Activated T-helper 2 cell treated with anti-CD3 and anti-CD28 coated beads, Interferon-gamma antibody, Interleukin-2, Interleukin-4, amounts not matched to agents 10 μg/mL and 5 μg/mL and 100 μg/mL, durations not matched to agents 14 hours and 24 hours and 36 hours (primary cell): ENCODE data around the gene DMBX1. TPM values are rescaled to one million over a fixed set of nuclear protein-coding genes. Genes with fewer than 3 reads are reported as not detected.

Source experiments
- DNase-seq: peaks from one replicate; pipeline ENCODE4 v3.0.0; 2021; ENCODE audit warnings: low spot score
- H3K27ac Mint-ChIP-seq: one replicate; pipeline ENCODE4 v1.8.0; 2021; ENCODE audit warnings: mixed read lengths
- H3K27me3 Mint-ChIP-seq: one replicate; pipeline ENCODE4 v1.8.0; 2021; ENCODE audit warnings: low read depth, mixed read lengths
- H3K36me3 Mint-ChIP-seq: one replicate; pipeline ENCODE4 v1.8.0; 2021; ENCODE audit warnings: low read depth, mixed read lengths
- H3K4me1 Mint-ChIP-seq: one replicate; pipeline ENCODE4 v1.8.0; 2021; ENCODE audit warnings: low read depth, mixed read lengths
- H3K4me3 Mint-ChIP-seq: one replicate; pipeline ENCODE4 v1.8.0; 2021; ENCODE audit warnings: low read depth, mild to moderate bottlenecking, moderate library complexity, mixed read lengths
- H3K9me3 Mint-ChIP-seq: one replicate; pipeline ENCODE4 v1.8.0; 2021; ENCODE audit warnings: mixed read lengths
- intact Hi-C: fragments of 100-400 bp; cut with micrococcal nuclease; formaldehyde crosslinking; loops from one replicate; pipeline ENCODE4 v1.15.1; 2023
- total RNA-seq: library from RNA; stranded (reverse); gene quantifications from 2 replicates; pipeline ENCODE4 v1.2.3, GENCODE V29; 2022

Gene DMBX1
- total RNA-seq, 1 donor from 2014 or later, result not detected

DNA sequence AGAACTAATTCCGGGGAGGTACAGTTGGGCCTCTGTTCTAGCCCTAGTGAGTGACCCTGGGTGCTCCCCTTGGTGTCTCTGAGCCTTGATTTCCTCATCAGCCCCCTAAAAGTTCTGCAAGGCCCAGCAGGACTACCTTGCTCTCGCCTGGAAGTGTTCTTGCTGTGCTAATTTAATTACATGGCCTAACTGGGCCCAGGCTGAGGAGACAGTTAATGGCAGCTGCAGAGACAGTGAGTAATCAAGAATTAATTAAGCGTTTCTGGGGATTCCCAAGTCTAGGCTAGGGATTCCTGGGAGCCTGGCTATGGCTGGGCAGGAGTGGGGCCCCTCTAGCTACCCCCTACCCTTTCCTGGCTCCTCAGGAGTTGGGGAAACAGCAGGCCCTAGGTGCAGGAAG lies 24.7 kb upstream of the DMBX1 start:
- H3K27me3 Mint-ChIP-seq, result peaks cover 62% of the 10 kb centered on the region
- H3K36me3 Mint-ChIP-seq, result no peaks in the 10 kb centered on the region
- no peaks in the 10 kb centered on the region for H3K9me3 Mint-ChIP-seq
- DNase-seq, result no peak
- peaks cover 4% of the 10 kb centered on the region for H3K4me1 Mint-ChIP-seq
- H3K4me3 Mint-ChIP-seq, result no peak overlapping the region
- H3K27ac Mint-ChIP-seq, result no peak overlapping the region
- intact Hi-C loops, result no loop called here

DNA sequence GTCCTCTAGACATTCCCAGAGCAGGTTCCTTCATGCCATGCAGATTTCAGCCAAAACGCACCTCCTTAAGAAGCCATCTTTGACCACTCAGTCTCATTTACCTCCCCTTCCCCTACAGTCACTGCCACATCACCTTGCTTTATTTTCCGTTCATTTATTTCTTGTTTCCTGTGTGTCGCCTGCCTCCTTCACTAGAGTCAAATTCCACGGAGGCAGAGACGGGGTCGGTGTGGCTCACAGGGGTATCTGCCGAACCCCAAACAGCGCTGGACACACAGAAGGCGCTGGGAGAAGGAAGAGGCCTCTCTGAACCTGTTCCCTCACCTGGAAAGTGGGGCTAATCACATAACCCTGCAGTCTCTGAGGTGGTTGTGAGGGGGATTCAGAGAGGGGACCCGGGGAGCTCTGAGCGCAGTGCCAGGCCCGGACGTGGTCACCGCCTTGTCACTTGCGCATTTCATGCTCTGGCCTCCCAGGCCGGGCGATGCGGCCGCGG lies 23.6 kb upstream of the DMBX1 start:
- DNase-seq, result no peak
- H3K9me3 Mint-ChIP-seq, result no peaks in the 10 kb centered on the region
- H3K36me3 Mint-ChIP-seq, result no peaks in the 10 kb centered on the region
- no peak overlapping the region for H3K27ac Mint-ChIP-seq
- H3K27me3 Mint-ChIP-seq, result peaks cover 56% of the 10 kb centered on the region
- H3K4me1 Mint-ChIP-seq, result peaks cover 4% of the 10 kb centered on the region
- intact Hi-C loops, result no loop called here
- H3K4me3 Mint-ChIP-seq, result peak overlapping the region; percentile 60

DNA sequence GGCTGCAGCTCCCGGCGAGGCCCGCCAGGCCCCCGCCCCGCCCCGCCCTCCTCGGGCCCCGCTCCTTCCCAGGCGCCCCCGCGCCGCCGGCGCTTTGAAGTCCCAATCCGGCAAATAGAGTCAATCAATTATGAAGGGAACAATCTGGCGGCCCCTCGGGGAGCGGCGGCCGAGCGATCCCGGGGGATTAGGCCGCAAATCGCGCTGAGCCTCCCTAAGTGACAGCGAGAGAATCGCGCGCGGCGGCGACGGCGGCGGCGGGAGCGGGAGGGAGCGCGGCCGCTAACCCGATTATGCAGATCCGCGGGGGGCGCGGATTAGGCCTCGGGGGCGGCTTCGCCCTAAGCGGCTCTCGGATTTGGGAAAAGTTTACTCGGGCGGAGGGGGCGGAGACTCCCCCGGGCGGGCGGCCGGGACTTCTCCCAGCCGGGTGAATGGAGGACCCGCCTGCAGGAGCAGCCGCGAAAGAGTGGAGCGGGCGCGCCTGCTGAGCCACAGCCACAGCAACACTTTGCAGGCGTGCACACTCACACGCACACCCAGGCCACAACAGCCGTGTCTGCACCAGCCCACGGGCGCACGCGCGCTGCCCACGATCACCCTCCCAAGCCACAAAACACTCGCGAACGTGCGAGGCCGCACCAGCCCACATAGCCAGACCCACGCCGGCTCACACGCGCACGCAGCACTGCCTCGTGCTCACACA lies 23.0 kb upstream of the DMBX1 start:
- peaks cover 57% of the 10 kb centered on the region for H3K27me3 Mint-ChIP-seq
- H3K4me1 Mint-ChIP-seq, result peaks cover 4% of the 10 kb centered on the region
- intact Hi-C loops, result no loop called here

DNA sequence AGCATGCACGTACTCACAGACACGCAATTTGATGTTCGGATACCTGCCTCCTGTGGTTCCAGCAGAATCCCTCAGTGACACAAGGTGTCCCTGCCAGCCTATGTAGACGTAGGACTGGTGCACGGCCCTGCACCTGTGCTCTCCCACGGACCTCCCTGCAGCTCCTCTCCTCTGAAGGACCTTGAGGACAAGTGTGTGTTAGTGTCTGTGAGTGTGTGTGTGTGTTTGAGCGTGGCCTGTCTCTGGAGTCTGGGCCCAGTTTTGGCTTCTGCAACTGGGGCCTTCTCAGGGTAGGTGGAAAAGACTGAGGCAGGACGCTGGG lies 22.5 kb upstream of the DMBX1 start:
- H3K27ac Mint-ChIP-seq, result no peak overlapping the region
- no peak for DNase-seq
- no peaks in the 10 kb centered on the region for H3K36me3 Mint-ChIP-seq
- no peaks in the 10 kb centered on the region for H3K9me3 Mint-ChIP-seq
- H3K4me1 Mint-ChIP-seq, result peaks cover 4% of the 10 kb centered on the region
- peaks cover 56% of the 10 kb centered on the region for H3K27me3 Mint-ChIP-seq
- H3K4me3 Mint-ChIP-seq, result peak overlapping the region; percentile 59
- intact Hi-C loops, result no loop called here

More for the DNA sequence above, 23.0 kb upstream of the DMBX1 start:
- DNase-seq, result no peak
- Mint-ChIP-seq H3K9me3 (no peaks in the 10 kb centered on the region), H3K27ac (no peak overlapping the region), H3K4me3 (peak overlapping the region; percentile 59), H3K36me3 (no peaks in the 10 kb centered on the region)

DNA sequence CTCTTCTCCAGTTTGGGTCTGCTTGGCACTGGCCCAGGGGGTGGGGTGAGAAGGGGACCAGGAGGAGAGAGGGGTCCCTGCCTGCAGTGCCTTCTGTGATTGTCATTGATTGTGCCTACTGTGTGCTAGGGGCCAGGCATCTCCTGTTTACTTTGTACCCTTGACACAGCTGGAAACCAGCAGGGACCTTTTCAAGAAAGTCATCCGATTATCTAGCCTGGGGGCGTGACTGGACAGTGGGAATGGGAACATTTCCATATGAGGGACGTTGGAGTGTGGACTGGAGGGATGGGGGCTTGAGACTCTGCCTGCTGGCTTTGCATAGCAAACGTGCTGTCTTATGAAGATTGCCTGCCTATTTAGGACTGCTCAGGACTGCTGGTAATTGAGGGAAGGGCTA lies 19.8 kb upstream of the DMBX1 start:
- Mint-ChIP-seq H3K4me3 (no peak overlapping the region), H3K27me3 (peaks cover 55% of the 10 kb centered on the region), H3K36me3 (no peaks in the 10 kb centered on the region), H3K27ac (no peak overlapping the region), H3K4me1 (peaks cover 4% of the 10 kb centered on the region), H3K9me3 (no peaks in the 10 kb centered on the region)
- no peak for DNase-seq
- intact Hi-C loops, result no loop called here

DNA sequence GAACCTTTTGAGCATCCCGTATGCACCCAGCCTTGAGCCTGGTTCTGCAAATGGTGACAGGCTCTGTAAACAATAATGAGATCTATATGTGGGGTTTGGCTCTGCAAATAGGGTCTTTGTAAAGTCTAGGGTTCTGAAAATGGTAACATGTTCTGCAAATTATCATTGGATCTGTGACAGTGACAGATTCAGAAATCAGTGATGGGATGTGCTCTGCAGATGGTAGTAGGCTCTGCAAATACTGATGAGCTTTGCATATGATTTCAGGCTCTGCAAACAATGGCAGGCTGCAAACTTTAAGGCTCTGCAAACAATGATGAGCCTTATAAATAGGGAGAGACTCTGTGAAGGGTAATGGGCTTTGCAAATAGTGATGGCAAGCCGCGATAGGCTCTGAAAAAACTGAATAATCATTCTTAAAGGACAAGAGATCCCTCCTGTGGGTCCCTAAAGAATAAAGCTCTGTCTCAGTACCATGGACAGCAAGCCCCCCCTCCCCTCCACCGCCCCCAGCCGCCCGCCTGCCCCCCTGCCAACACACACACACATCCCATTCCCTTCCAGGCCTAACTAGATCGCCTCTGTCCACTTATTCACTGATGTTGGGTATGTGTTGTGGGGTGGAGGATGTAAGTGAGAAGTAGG lies 17.7 kb upstream of the DMBX1 start:
- Mint-ChIP-seq H3K27ac (no peak overlapping the region), H3K9me3 (no peaks in the 10 kb centered on the region), H3K4me3 (no peak overlapping the region), H3K4me1 (peaks cover 2% of the 10 kb centered on the region), H3K36me3 (no peaks in the 10 kb centered on the region), H3K27me3 (peaks cover 48% of the 10 kb centered on the region)
- DNase-seq, result no peak
- intact Hi-C loops, result no loop called here

DNA sequence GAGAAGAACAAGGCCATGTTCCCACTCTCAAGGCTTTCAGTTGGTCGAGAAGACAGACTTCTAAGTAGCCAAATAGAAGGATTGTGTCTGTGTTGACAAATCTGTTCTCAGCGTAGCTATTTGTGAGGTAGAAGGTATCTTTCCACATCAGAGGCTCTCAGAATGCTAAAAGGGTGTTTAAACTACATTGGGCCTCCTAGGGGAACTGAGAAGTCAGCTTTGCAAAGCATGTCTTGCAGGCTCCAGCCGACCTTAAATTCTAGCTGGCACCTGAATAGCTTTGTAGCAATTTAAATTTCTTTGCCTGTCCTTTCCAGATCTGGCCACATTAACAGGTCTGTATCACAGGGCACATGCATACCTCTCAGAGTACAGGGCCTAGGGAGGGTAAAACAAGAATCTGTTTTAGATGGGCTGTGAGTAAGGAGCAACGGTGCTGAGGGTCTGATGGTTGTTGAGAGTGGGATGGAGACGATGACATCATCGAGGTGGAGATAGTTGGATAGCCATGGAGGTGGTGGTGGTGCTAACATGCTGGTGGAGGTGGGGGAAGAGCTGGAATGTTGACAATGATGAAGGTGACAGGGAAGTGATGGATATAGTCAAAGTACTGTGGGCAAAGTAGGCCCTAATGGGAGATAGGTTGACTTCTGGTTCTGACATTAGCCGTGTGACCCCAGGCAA lies 17.0 kb upstream of the DMBX1 start:
- H3K4me1 Mint-ChIP-seq, result no peaks in the 10 kb centered on the region
- no peaks in the 10 kb centered on the region for H3K9me3 Mint-ChIP-seq
- no peaks in the 10 kb centered on the region for H3K36me3 Mint-ChIP-seq
- no peak for DNase-seq
- peaks cover 42% of the 10 kb centered on the region for H3K27me3 Mint-ChIP-seq
- no peak overlapping the region for H3K4me3 Mint-ChIP-seq
- H3K27ac Mint-ChIP-seq, result no peak overlapping the region
- intact Hi-C loops, result no loop called here

DNA sequence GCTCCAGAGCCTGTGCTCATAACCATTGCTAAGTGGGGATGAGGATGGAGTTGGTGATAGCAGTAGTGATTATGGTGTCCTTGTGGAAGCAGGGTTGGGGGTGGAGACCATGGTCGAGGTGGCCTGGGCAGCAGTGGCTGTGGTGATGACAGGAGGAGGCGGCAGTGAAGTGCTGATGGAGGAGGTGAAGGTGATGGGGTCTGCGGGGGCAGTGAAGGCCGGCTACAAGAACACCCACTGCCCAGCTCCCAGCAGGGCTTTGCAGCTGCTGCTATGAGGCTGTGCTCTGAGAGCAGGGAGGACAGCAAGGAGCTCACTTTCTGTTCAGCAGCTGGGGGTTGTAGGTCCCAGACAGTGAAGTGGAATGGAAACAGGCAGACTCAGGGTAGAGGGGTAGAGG lies 15.6 kb upstream of the DMBX1 start:
- H3K27me3 Mint-ChIP-seq, result peaks cover 39% of the 10 kb centered on the region
- no peaks in the 10 kb centered on the region for H3K9me3 Mint-ChIP-seq
- H3K4me1 Mint-ChIP-seq, result no peaks in the 10 kb centered on the region
- intact Hi-C loops, result no loop called here
- H3K27ac Mint-ChIP-seq, result no peak overlapping the region
- H3K4me3 Mint-ChIP-seq, result no peak overlapping the region
- no peaks in the 10 kb centered on the region for H3K36me3 Mint-ChIP-seq
- no peak for DNase-seq

DNA sequence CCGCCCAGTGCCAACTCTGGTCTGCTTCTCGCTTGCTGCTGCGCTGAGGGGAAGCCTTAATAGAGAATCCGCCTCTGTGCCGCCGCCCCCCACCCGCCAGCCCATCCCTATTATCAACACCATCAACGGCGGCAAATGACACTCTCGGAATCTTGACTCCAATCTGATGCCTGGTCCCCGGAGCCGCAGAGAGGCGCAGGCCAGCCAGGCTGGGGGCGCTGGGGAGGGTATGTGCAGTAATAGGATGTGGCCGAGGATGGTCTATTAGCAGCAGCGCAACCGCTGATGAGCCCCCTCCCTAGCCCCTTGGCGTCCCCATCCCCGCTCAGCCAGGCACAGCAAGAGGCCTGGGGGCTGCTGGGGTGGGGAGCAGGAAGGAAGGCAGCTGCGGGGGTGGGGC lies 15.1 kb upstream of the DMBX1 start:
- intact Hi-C loops, result no loop called here
- Mint-ChIP-seq H3K27me3 (peaks cover 42% of the 10 kb centered on the region), H3K9me3 (no peaks in the 10 kb centered on the region), H3K36me3 (no peaks in the 10 kb centered on the region), H3K4me1 (no peaks in the 10 kb centered on the region), H3K4me3 (no peak overlapping the region), H3K27ac (no peak overlapping the region)
- no peak for DNase-seq

DNA sequence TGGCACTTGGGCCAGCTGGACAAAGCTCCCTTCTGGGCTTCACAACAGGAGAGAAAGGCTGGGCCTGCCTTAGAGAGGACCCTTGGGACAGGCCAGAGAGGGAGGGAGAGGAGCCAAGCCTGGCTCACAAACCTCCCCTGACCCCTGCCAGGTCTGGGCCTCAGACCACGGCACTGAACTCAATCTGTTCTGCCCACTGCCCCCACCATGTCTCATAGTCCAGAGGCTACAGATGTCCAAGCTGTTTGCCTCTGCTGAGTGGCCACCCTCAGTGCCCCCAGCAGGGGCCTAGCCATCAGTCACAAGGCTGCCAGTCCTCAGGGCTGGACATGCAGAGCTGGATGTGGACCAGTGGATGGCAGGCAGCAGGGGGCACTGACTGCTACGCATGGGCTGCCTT lies 13.0 kb upstream of the DMBX1 start:
- Mint-ChIP-seq H3K27me3 (peaks cover 49% of the 10 kb centered on the region), H3K27ac (no peak overlapping the region), H3K4me3 (no peak overlapping the region), H3K9me3 (no peaks in the 10 kb centered on the region), H3K36me3 (no peaks in the 10 kb centered on the region), H3K4me1 (no peaks in the 10 kb centered on the region)
- intact Hi-C loops, result loop anchor here (1.0 kb wide), 2 partner anchors 52 to 249 kb away; no protein-coding TSS in a partner anchor
- DNase-seq, result no peak

DNA sequence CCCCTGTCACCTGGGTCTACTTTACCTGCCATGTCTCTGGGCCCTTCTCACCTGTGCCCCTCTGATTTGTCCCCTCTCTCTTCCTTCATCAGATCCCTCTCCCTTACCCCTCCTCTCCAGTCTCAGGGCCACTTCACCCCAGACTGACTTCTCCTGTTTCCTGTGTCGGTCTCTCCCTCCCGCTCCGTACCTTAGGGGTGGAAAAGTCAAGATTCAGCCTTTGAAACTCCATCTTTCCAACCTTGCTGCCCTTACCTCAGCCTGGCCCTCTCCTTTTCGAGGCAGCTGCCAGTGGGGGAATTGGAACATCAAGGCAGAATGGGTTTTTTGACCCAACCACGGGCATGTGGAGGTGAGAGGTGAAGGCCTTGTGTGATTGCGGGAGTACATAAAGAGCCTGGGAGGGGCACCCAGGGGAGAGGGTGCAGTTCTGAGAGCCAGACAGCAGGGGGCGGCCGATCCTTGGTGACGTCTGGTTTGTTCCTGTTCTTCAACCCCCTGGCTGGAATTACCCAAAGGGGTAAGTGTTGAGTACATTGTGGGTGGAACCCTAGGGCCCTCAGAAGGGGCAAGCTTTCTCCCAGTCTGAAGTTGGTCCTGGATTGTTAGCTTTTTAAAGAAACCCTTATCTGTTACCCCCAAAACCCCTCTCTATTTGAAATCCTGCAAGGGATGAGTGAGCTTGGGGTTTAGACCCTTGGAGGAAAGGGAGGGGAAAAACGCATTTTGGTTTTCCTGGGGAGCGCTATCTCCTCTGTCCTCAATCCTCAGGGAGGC lies 12.3 kb upstream of the DMBX1 start:
- H3K4me1 Mint-ChIP-seq, result no peaks in the 10 kb centered on the region
- peaks cover 51% of the 10 kb centered on the region for H3K27me3 Mint-ChIP-seq
- no peak overlapping the region for H3K27ac Mint-ChIP-seq
- intact Hi-C loops, result loop anchor here (1.0 kb wide), 2 partner anchors 51 to 248 kb away; no protein-coding TSS in a partner anchor
- peak; percentile 64 for DNase-seq
- H3K4me3 Mint-ChIP-seq, result no peak overlapping the region
- H3K36me3 Mint-ChIP-seq, result no peaks in the 10 kb centered on the region
- H3K9me3 Mint-ChIP-seq, result no peaks in the 10 kb centered on the region

DNA sequence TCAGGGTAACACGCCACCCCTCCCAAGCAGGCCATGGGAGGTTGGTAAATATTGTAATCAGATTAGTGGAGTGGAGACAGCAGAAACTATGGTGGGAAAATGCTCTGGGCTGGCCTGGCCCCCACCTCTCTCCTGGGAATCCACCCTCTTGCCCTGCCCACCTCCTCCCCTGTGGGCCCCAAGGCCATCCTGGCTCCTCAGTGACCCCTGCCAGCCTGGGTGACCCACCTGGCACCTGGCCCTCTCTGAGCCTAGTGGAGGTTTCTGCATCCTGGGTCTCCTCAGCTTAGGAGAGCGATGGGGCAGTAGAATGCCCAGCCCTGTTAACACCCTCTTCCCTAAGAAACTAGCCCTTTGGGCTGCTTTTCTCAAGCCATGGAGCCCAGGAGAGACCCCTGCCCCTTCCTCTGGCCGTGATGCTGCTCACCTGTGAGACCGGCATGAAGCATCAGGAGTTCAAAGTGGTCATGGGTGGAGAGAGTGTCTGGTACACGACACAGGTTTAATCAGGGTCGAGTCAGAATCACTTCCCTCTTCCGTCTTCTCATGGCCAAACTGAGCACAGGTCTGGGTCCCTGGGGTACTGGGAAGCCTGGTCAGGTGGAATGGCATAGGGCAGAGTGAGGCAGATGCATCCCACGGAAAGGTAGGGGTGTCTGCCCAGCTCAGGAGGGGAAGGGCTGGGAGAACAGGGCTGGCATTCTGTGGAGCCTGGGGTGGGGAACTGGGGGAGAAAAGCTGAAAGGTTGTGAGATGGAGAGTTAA lies 10.7 kb upstream of the DMBX1 start:
- Mint-ChIP-seq H3K9me3 (no peaks in the 10 kb centered on the region), H3K4me3 (no peak overlapping the region), H3K27ac (no peak overlapping the region), H3K36me3 (no peaks in the 10 kb centered on the region), H3K27me3 (peaks cover 52% of the 10 kb centered on the region), H3K4me1 (no peaks in the 10 kb centered on the region)
- intact Hi-C loops, result no loop called here
- DNase-seq, result no peak
